Panc1 (cell line): ENCODE measurements around the gene RAB11FIP5. TPM values are rescaled to one million over a fixed set of nuclear protein-coding genes. Genes with fewer than 3 reads are reported as not detected.

Source experiments
- ATAC-seq: fragments of 200-7000 bp; cut with Tn5 transposase; 2 replicates; pipeline ENCODE4 v1.9.1; 2020; ENCODE audit warnings: mild to moderate bottlenecking, moderate library complexity
- BruUV-seq: library from RNA; stranded (reverse); fragments of 400-500 nt; replicated peaks from 2 replicates; lab custom pipeline; 2021; lab: Mats Ljungman, UMichigan
- CTCF ChIA-PET: fragments of 300-600 bp; sonication (Branson Sonifier 250); formaldehyde crosslinking; loops from one replicate; lab custom pipeline; 2022; ENCODE audit warnings: antibody characterized with exemption; lab: Charles Lee
- POLR2A ChIA-PET: fragments of 300-600 bp; sonication (Branson Sonifier 250); formaldehyde crosslinking; loops from one replicate; lab custom pipeline; 2022; ENCODE audit warnings: antibody characterized with exemption; lab: Charles Lee
- DNase-seq: peaks from one replicate; pipeline ENCODE4 v3.0.0-alpha.2; 2010; ENCODE audit warnings: low read depth, low spot score
- H3K27ac ChIP-seq: 2 replicates; pipeline ENCODE4 v1.5.1; 2011; ENCODE audit warnings: mild to moderate bottlenecking, low read length, inconsistent platforms
- H3K27me3 ChIP-seq: fragments of 200-500 bp; sonication (Bioruptor generic); 2 replicates; pipeline ENCODE4 v1.6.0; 2014; ENCODE audit warnings: low read length, inconsistent platforms; ENCODE audit not compliant: control insufficient read depth, insufficient read depth
- H3K36me3 ChIP-seq: fragments of 200-500 bp; sonication (Bioruptor generic); 2 replicates; pipeline ENCODE4 v1.5.1; 2014; ENCODE audit warnings: inconsistent platforms, mild to moderate bottlenecking, low read length, moderate library complexity; ENCODE audit not compliant: control insufficient read depth, insufficient read depth
- H3K4me1 ChIP-seq: 2 replicates; pipeline ENCODE4 v1.5.1; 2011; ENCODE audit warnings: inconsistent platforms, mild to moderate bottlenecking, low read length, moderate library complexity; ENCODE audit not compliant: control insufficient read depth, insufficient read depth
- H3K4me3 ChIP-seq, 2 experiments: 2 replicates each; pipeline ENCODE4 v1.5.1; 2011 to 2012; ENCODE audit warnings: low read depth in 2 of 2, low read length in 2 of 2, mild to moderate bottlenecking in 2 of 2, inconsistent platforms in 1 of 2, moderate library complexity in 1 of 2
- H3K9me3 ChIP-seq: fragments of 200-500 bp; sonication (Bioruptor generic); 2 replicates; pipeline ENCODE4 v1.5.1; 2014; ENCODE audit warnings: low read depth, mild to moderate bottlenecking, inconsistent platforms, low read length, moderate library complexity; ENCODE audit not compliant: control insufficient read depth, insufficient read depth
- POLR2AphosphoS5 ChIP-seq: IDR thresholded peaks from 2 replicates; pipeline ENCODE4 v1.6.1; 2012; ENCODE audit warnings: mild to moderate bottlenecking, low read depth, low read length, moderate library complexity
- SIN3A ChIP-seq: IDR thresholded peaks from 2 replicates; pipeline ENCODE4 v1.6.1; 2012; ENCODE audit warnings: low read depth, mild to moderate bottlenecking, low read length, moderate library complexity, borderline replicate concordance; ENCODE audit not compliant: insufficient read depth
- TCF7L2 ChIP-seq: IDR thresholded peaks from 2 replicates; pipeline ENCODE4 v1.6.1; 2011; ENCODE audit warnings: mild to moderate bottlenecking, low read depth, low read length, inconsistent platforms
- in situ Hi-C: cut with HindIII; loops from 2 replicates; pipeline ENCODE4 v1.10.0; 2016; ENCODE audit warnings: low sequenced_read_pairs, low pct_unique_long_range_greater_than_20kb
- intact Hi-C: fragments of 100-400 bp; cut with micrococcal nuclease; formaldehyde crosslinking; loops from one replicate; pipeline ENCODE4 v1.10.0; 2022; ENCODE audit not compliant: unreplicated experiment
- total RNA-seq: library from RNA; stranded (reverse); gene quantifications from one replicate; pipeline ENCODE4 v1.2.1, GENCODE V29; 2021; ENCODE audit not compliant: unreplicated experiment
- TF ChIP-seq, protein P1 (sequence below), 2 experiments: IDR thresholded peaks; 2 replicates each; pipeline ENCODE4 v1.6.1; 2011 to 2012; ENCODE audit warnings: low read depth in 2 of 2, control low read depth in 1 of 2, low read length in 1 of 2, mild to moderate bottlenecking in 1 of 2, moderate library complexity in 1 of 2; ENCODE audit not compliant: insufficient read depth in 1 of 2
- TF ChIP-seq, protein P2 (sequence below): fragments of 450-650 bp; IDR thresholded peaks from 2 replicates; pipeline ENCODE4 v1.5.1; 2017; ENCODE audit warnings: mild to moderate bottlenecking

The RAB11FIP5 gene
- total RNA-seq, 1 experiment from 2014 or later = 27.3 TPM

DNA sequence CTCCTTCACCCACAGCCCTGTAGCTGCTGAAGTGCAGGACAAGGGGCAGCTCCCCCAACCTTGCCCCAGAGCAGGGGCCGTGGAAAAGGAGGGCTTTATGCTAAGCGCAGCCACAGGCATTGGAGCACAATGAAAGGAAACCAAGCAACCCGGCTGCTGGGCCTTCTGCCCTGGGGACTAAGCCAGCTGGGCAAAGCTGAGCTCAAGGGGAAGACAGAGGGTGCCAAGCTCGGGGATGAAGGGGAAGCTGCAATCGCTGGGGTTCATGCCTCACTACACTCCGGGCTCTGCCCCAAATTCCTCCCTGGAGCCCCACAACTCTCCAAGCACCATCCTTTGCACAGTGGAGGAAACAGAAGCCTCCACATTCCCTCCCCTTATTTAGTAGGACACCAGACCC, 53.6 kb downstream of the RAB11FIP5 start:
- no peaks in the 10 kb centered on the region for H3K9me3 ChIP-seq
- H3K27ac ChIP-seq = no peak overlapping the region
- intact Hi-C loops = no loop called here
- no peaks in the 10 kb centered on the region for H3K36me3 ChIP-seq
- H3K4me3 ChIP-seq = no peak overlapping the region
- no peak for ATAC-seq
- TF ChIP-seq SIN3A (no peak), TCF7L2 (no peak), POLR2AphosphoS5 (no peak)
- TF ChIP-seq, protein P1, sequence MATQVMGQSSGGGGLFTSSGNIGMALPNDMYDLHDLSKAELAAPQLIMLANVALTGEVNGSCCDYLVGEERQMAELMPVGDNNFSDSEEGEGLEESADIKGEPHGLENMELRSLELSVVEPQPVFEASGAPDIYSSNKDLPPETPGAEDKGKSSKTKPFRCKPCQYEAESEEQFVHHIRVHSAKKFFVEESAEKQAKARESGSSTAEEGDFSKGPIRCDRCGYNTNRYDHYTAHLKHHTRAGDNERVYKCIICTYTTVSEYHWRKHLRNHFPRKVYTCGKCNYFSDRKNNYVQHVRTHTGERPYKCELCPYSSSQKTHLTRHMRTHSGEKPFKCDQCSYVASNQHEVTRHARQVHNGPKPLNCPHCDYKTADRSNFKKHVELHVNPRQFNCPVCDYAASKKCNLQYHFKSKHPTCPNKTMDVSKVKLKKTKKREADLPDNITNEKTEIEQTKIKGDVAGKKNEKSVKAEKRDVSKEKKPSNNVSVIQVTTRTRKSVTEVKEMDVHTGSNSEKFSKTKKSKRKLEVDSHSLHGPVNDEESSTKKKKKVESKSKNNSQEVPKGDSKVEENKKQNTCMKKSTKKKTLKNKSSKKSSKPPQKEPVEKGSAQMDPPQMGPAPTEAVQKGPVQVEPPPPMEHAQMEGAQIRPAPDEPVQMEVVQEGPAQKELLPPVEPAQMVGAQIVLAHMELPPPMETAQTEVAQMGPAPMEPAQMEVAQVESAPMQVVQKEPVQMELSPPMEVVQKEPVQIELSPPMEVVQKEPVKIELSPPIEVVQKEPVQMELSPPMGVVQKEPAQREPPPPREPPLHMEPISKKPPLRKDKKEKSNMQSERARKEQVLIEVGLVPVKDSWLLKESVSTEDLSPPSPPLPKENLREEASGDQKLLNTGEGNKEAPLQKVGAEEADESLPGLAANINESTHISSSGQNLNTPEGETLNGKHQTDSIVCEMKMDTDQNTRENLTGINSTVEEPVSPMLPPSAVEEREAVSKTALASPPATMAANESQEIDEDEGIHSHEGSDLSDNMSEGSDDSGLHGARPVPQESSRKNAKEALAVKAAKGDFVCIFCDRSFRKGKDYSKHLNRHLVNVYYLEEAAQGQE (IDR thresholded peaks at IDR 0.05; ENCODE audit: insufficient read depth in 1 of 2, low read depth in 2 of 2, low read length in 1 of 2) = no peak
- TF ChIP-seq, protein P2, sequence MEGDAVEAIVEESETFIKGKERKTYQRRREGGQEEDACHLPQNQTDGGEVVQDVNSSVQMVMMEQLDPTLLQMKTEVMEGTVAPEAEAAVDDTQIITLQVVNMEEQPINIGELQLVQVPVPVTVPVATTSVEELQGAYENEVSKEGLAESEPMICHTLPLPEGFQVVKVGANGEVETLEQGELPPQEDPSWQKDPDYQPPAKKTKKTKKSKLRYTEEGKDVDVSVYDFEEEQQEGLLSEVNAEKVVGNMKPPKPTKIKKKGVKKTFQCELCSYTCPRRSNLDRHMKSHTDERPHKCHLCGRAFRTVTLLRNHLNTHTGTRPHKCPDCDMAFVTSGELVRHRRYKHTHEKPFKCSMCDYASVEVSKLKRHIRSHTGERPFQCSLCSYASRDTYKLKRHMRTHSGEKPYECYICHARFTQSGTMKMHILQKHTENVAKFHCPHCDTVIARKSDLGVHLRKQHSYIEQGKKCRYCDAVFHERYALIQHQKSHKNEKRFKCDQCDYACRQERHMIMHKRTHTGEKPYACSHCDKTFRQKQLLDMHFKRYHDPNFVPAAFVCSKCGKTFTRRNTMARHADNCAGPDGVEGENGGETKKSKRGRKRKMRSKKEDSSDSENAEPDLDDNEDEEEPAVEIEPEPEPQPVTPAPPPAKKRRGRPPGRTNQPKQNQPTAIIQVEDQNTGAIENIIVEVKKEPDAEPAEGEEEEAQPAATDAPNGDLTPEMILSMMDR = no peak
- no peak for DNase-seq
- H3K4me1 ChIP-seq = peaks cover 15% of the 10 kb centered on the region
- in situ Hi-C loops = no loop called here
- POLR2A ChIA-PET = no interaction called here
- no TSS peak for BruUV-seq
- no peaks in the 10 kb centered on the region for H3K27me3 ChIP-seq
- CTCF ChIA-PET = no interaction called here

DNA sequence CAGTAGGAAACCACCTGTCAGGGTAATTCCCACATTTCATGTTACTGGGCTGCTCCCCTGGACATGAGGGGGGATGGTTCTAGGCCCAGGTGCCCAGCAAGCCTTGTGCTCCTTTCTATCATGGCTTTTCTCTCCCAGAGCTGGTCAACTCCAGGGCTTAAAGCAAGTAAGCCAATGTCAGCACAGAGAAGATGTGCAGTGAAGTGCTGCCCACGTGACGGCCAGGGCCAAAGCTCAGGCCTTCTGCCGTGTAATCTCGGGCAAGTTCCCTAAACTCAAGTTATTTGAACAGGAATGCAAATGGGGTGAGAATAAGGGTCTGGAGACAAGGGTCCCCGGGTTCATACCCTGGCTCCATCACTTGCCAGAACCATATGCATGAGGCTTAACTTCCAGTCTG, 57.8 kb downstream of the RAB11FIP5 start:
- ATAC-seq = no peak

More for the DNA sequence above, 57.8 kb downstream of the RAB11FIP5 start:
- ChIA-PET POLR2A (no interaction called here), CTCF (no interaction called here)
- Histone ChIP-seq H3K4me1 (0 out of 2 replicates have a peak, but pooled peaks cover 2% of the 10 kb centered on the region), H3K36me3 (no peaks in the 10 kb centered on the region), H3K27ac (no peak overlapping the region), H3K27me3 (no peaks in the 10 kb centered on the region), H3K9me3 (no peaks in the 10 kb centered on the region), H3K4me3 (no peak overlapping the region)
- TF ChIP-seq SIN3A (no peak), TCF7L2 (no peak), POLR2AphosphoS5 (no peak)
- TF ChIP-seq, protein P1 (IDR thresholded peaks at IDR 0.05; ENCODE audit: insufficient read depth in 1 of 2, low read depth in 2 of 2, low read length in 1 of 2) = no peak
- TF ChIP-seq, protein P2 = no peak
- intact Hi-C loops (no loop called here), in situ Hi-C loops (no loop called here)
- no peak for DNase-seq
- no TSS peak for BruUV-seq
